ELR (cell line): Measurements from ENCODE around the gene GRIA1.

Experiments
- DNase-seq: peaks from one replicate; pipeline ENCODE4 v3.0.0-alpha.2; 2015; ENCODE audit warnings: low read depth

The GRIA1 gene

GRCh38 chr5:153551537-153552079 lies 61.1 kb downstream of the GRIA1 start:
- peak; percentile 95 for DNase-seq

GRCh38 chr5:153552886-153553285 lies 62.4 kb downstream of the GRIA1 start:
- DNase-seq, result peak; percentile 16

DNA sequence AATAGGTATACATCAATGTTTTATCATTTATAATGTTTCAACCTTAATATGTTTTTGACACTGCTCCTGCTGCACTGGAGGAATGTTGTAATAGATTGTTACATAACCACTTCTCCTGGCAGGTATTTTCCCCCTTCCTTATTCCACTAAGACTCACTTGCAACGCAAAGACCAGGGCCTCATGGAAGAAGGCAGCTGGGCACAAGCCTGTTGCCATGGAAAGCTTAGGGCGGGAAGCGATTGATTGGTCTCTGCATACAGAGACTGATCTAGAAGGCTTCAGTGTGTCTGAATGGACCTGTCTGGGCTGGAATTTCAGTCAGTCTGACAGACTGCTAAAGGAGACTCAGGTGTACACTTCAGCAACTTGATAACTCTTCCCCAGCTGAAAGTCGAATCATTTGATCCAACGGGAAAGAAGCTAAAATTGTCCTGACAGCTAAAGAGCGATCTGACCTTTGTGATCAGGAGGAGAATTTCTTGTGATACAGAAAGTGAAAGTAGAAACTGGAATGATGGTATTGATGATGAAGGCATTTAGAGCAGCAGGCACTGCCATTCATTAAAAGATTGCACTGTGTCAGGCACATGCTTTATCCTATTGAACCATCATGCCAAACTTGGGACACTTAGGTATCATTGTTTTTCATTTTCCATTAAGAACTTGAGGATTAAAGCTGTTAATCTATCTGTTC lies 65.1 kb downstream of the GRIA1 start:
- DNase-seq, result no peak

DNA sequence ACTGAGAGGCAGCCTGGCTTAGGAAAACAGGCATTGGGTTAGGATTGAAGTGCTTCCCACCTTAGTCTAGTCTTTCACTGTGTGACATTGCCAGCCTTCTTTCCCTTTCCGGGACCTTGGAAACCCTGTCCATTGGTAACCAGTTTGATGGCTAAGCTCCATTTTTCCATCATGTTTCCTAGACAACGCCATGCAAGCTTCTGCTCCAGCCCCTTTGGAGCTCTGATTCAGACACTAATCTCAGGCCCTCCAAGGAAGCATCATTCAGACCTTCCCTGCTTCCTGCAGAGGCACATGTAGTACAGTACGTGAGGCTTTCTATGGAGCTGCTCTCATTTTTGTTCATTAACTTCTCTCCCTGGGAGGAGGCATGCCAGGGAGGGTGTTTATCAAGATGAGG lies 68.5 kb downstream of the GRIA1 start:
- no peak for DNase-seq

- DNase-seq, result no peak
Measured at GRCh38 chr5:153559926-153560325, 69.5 kb downstream of the GRIA1 start.

DNA sequence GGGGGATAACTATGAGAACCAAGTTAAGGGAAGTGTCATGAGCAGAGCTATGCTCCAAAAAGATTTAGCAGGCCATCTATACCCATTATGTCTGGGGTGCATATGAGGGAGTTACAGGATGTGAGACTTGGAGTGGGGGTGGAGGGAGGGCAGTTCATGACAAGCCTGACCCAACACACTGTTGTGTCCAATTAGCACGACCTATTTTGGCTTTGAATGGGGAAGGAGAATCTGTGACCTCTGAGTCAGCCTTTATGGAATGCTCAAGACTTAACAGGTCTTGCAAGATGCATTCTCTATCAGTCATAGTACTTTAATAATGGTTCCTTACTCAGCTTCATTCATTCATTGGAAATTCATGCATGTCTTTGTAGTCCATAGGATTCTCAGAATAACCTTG lies 71.7 kb downstream of the GRIA1 start:
- DNase-seq, result peak; percentile 80

DNA sequence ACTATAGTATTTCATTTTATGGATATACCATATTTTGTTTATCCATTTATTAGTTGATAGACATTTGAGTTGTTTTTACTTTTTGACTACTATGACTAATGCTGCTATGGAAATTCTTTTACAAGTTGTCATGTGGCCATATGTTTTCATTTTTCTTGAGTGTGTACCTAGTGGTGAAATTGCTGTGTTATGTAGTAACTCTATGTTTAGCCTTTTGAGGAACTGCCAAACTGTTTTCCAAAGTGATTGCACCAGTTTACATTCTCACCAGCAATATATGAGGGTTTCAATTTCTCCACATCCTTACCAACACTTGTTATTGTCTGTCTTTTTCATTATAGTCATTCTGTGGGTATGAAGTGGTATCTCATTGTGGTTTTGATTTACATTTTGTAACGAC lies 75.4 kb downstream of the GRIA1 start:
- DNase-seq, result peak; percentile 86

GRCh38 chr5:153569036-153569435 lies 78.6 kb downstream of the GRIA1 start:
- no peak for DNase-seq

DNA sequence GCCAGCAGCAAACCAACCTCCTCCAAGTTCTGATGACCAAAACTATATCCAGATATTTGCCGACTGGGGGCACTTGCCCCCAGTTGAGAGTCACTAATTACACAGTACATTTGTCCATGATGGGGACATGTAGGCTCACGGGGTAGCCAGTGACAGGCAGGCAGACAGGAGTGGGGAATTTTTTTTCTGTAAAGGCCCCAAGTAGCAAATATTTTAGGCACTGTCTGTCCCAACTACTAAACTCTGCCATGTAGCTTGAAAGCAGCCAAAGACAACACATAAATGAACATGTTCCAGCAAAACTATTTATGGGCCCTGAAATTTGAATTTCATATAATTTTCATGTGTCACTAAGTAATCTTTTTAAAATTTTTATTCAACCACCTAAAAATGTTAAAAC lies 80.7 kb downstream of the GRIA1 start:
- DNase-seq, result no peak

GRCh38 chr5:153572411-153573145 lies 82.1 kb downstream of the GRIA1 start:
- DNase-seq, result no peak

DNA sequence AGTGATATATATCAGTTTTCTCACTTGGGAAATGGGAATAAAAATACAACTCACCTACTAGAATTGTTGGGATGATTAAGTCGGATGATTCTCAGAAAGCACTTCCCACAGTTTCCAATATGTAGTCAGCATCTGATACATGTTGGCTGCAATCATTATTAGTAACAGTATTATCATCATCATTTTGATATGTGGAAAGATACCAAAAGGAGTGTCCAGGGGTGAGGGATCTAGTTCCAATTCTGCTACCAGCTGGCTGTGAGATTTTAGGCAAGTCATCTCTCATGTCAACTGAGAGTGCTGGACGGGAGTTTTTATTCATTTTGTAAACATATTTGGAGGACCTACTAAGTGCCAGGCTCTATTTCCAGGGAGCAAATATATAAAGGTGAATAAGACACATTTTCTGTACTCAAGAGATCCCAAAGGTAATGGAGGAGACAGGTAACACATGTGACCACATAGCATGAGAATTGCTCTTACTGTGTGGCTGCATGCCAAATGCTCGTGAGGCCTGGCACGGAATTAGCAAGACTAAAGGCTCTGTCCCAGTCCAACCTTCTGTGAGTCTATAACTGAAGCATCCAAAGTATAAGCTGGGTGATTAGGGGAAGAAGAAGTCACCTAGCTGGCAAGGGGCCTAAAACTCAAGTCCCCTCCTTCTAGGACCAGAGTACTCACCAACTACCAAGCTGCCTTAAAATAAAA lies 83.0 kb downstream of the GRIA1 start:
- no peak for DNase-seq

- DNase-seq, result no peak
Measured at GRCh38 chr5:153584126-153584959, 93.9 kb downstream of the GRIA1 start.

DNA sequence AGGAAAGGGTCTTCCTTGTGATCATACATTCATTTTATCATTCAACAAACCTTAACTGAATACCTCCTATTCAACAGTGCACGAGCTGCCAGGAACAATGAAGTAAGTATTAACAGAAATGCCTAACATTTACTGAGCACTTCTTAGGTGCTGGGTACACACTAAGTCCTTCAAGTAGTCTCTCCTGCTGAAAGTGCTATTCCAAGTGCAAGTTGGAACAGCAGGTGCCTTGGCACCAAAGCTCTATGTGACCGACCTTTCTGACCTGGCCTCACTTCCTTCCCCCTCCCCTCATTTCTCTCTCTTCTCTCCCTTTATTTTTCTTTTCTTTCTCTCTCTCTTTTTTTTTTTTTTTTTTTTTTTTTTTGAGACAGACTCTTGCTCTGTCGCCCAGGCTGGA lies 94.5 kb downstream of the GRIA1 start:
- no peak for DNase-seq

- DNase-seq, result no peak
Measured at GRCh38 chr5:153585622-153586277, 95.3 kb downstream of the GRIA1 start.

- no peak for DNase-seq
Measured at GRCh38 chr5:153592081-153592480, 101.6 kb downstream of the GRIA1 start.

DNA sequence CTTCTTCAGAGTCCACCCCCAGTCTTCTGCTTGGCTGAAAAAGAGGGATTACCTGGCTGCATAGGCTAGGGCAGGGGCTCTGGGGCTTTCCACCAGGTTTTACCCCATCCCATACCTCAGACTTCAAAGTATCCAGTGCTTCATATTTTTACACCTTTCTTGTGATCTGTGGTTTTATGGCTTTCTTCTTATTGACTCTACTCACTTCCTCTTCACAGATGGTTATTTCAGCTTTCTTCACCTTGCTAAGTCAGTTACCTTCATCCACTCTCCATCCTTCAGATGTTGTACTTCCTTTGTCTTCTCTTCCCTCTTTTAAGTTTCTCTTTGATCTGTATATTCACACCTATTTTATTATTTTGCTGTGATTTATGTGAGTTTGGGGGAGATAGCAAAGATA lies 104.3 kb downstream of the GRIA1 start:
- no peak for DNase-seq

GRCh38 chr5:153598099-153598498 lies 107.6 kb downstream of the GRIA1 start:
- no peak for DNase-seq

DNA sequence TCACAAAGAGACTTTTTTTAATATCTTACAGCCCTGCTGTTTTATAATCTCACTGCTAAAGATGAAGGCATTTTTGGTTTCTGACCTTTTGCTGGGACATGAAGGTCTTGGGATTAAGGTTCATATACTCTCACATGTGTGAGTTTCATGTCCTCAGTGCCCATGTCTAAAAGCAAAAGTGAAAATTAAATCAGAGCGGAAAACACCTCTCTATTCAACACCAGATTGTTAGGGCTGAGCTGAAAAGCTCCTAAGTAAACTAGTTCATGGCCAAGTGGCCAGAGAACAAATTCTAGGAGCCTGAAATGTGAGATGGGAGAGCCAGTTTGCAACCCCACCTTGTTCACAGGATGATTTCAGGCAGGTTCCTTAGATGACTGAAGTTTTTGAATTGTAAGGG lies 110.9 kb downstream of the GRIA1 start:
- DNase-seq, result no peak

- no peak for DNase-seq
Measured at GRCh38 chr5:153605386-153605785, 114.9 kb downstream of the GRIA1 start.

GRCh38 chr5:153610009-153610408 lies 119.5 kb downstream of the GRIA1 start:
- DNase-seq, result no peak

- DNase-seq, result no peak
Measured at GRCh38 chr5:153610811-153611210, 120.3 kb downstream of the GRIA1 start.
